Colon (tissue), 2 donors: Measurements from ENCODE around the gene PPP1R18.
"Not testable (repeated sequence)": the region's sequence is repeated elsewhere in the genome, so short reads cannot be mapped to it uniquely, and the experiment has no call there.

Experiments used
- FAIRE-seq: peaks from 2 replicates; lab custom pipeline; 2012; peaks lifted over from hg19 to GRCh38; lab: Jason Lieb, UNC
- donor health status: control.
- donor health status: control.

PPP1R18 gene

DNA sequence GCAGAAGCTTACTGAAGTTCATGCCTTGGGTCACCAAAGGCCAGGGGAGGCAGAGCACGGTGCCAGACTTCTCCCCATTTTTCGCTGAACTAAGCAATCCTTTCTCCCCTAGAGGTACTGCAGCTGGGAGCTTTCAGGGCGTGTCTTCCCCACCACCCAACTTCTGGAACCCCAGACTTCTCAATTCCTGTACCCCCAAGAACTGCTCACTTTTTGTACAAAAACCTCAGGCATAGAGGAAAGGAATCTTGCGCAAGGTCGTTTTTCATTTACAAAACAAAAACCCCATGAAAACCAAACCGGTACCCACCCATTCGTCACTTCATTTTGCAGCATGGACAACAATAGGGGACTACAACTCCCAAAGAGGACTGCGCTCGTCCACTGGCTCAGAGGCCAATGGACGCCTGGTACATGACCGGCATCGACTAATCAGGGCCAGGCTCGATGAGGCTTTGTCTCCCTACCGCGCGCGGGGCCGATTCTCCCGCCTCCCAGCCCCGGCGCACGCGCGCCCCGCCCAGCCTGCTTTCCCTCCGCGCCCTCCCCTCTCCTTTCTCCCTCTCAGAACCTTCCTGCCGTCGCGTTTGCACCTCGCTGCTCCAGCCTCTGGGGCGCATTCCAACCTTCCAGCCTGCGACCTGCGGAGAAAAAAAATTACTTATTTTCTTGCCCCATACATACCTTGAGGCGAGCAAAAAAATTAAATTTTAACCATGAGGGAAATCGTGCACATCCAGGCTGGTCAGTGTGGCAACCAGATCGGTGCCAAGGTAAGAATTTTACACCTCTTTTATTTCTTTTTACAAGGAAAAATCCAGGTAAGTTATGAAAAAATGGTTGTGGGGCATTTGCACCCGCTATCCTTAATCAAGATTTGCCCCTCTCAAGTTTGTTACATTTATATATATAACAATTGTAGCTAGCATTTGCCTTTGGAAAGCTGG, 33.6 kb upstream of the PPP1R18 start, which contains the start of gene TUBB:
Gene TUBB, plus strand, starts transcription at position 562 of the 947 bp plus-strand sequence. Its CDS starts 155 bp downstream, at position 717.
- FAIRE-seq, result no peak

DNA sequence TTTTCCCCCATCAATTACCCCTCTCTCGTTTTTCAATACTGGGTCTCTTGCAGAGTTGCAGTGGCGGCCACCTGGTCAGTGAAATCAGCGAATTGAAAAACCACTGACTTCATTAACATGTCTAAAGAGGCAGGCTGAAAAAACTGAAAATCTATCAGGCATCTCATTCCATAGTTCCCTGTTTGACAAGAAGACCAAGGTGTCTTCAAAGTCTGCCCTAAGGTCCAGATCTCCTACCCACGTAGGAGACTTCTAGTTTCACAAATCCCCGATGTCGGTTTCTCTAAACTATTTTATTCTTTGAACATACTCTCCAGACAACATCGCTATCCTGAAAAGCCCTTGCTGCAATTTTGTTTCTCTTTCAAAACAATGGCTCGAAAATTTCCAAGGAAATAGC, 32.9 kb upstream of the PPP1R18 start:
- FAIRE-seq, result no peak

DNA sequence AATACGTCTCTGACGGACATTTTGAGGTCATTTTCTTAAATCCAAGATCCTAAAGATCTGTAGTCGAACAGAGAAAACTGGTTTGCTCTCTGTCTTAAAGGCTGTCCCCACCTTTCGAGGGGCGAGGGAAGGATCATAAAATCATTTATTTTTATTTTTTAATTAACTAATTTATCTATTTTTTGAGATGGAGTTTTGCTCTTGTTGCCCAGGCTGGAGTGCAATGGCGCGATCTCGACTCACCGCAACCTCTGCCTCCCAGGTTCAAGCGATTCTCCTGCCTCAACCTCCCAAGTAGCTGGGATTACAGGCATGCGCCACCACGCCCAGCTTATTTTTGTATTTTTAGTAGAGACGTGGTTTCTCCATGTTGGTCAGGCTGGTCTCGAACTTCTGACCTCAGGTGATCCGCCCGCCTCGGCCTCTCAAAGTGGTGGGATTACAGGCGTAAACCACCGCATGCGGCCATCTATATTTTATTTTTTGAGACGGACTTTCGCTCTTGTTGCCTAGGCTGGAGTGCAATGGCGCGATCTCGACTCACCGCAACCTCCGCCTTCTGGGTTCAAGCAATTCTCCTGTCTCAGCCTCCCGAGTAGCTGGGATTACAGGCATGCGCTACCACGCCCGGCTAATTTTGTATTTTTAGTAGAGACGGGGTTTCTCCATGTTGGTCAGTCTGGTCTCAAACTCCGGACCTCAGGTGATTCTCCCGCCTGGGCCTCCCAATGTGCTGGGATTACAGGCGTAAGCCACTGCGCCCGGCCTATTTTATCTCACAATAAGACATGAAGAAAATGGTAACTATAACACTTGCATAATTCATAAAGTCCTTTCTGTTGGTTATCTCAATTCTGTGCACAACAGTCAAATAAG, 31.6 kb upstream of the PPP1R18 start:
- not testable (repeated sequence) for FAIRE-seq

DNA sequence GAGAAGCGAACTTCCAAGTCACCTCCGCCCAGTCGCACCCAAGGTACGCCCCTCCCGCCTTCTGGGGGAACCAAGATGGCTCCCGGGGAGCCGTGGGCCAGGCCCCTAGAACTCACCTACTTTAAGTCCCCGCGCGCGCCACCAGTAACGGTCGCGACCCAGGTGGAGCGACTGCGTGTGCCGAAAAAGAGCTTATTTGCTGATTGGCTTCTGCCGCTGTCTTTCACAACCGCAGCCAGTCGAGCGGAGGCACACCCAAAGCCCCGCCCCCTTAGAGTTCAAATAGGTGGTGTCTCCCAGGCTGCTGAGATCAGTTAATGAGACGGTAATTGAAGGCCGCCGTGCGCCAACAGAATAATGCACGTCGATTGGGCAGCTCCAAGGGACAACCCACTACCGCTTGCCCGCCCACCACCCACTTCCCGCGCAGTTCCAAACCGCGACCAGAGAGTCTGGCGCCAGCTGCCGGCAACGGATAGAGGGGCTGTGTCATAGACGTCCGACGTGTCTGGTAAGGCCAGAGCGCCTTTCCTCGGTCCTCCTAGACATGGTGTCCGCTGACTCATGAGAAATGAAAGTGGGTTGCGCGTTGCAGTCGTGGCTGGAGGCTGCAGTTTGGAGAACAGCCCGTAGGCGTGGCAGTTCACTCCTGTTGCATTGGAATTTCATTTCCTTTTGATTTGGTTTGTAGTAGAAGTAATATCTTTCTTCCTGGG, 30.8 kb upstream of the PPP1R18 start, which contains the start of gene MDC1:
Gene MDC1, minus strand, starts transcription at position 153 of the 716 bp plus-strand sequence. CDS start 2,106 bp downstream, outside the sequence.
- peak; percentile 65 for FAIRE-seq

DNA sequence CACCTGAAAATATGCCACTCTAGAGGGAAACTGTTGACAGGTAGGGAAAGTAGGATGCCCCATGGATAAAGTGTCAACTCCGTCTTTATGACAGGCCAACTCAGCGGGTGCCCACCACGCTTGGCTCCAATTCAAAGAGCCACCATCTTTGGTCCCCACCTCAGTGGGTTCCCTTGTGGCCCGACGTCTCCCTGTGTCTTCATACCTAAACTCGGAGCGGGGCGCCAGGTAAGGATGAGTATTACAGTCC, 30.4 kb upstream of the PPP1R18 start:
- no peak for FAIRE-seq

DNA sequence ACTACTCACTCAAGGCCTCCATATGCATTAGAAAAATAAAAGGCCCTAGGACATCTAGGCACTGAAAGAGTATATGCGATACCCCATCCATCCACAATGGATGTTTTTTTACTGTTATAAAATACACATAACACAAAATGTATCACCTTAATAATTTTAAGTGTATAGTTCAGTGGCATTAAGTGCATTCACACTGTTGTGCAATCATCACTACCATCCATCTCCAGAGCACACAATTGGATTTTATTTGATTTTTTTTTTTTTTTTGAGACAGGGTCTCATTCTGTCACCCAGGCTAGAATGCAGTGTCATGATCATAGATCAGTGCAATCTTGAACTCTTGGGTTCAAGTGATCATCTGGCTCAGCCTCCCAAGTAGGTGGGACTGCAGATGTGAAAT, 27.8 kb upstream of the PPP1R18 start:
- no peak for FAIRE-seq

DNA sequence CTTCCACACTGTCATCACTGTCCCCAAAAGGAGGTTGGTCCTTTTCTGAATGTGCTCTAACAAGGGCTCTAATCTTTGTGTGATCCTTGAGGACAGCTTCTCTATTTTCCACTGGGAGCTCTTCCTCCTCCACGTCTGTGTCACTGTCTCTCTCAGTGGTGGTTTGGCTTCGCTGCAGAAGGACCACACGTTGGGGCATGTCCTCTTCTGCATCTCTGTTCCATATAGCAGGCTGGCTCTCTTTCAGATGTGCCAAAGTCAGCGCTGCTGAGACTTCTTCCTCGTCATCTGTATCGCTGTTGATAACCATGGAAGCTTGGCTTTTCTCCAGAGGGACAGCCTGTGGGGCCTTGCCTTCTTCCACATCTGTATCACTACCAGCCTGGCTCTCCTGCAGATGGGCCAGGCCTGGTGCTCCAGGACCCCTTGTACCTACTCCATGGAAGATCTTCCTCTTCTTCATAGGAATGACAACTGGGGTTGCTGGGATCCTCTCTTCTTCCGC, 26.0 kb upstream of the PPP1R18 start:
- FAIRE-seq, result no peak

DNA sequence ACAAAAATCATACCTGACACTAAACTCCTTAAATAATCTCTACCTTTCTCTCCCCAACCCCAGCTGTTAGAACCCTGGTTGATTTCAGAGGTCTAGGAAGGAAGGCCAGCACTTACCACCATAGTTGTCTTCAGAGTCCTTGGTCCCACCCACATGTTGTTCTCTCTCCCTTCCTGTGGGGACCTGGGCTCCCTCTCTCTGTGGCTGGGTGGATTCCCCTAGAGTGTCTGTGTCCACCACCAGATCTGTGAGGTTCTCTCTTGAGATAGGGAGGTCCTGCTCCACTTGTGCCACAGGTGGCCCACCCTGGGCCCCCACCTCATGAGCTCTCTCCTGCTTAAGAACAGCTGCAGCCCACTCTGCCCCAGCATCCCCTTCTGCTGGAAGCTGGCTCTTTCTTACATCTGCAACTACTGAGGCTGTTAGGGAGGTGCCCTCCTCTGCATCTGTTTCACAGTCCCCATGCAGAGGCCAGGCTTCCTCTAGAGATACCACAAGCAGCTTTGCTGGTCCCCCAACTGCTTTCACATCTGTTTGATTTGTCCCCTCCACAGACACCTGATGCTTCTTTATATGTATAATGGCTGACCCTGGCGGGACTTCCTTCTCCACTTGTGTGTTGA, 25.4 kb upstream of the PPP1R18 start:
- FAIRE-seq, result no peak

DNA sequence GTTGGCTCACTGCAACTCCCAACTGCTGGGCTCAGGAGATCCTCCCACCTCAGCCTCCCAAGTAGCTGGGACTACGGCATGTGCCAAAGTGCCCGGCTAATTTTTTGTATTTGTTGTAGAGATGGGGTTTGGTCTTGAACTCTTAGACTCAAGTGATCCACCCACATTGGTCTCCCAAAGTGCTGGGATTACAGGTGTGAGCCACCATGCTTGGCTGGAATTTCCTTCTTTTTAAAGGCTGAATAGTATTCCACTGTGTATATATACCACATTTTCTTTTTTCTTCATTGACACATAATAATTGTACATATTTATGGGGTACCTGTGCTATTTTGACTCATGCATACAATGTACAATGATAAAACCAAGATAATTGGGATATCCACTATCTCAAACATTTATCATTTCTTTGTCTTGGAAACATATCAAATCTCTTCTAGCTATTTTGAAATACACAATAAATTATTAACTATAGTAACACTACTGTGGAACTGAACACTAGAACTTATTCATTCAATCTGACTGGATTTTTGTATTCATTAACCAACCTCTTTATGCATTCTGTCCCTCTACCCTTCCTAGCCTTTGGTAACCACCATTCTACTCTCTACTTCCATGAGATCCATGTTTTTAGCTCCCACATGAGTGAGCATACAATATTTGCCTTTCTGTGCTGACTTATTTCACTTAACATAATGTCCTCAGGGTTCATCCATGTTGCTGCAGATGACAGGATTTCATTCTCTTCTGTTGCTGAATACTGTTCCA, 22.8 kb upstream of the PPP1R18 start:
- no peak for FAIRE-seq

DNA sequence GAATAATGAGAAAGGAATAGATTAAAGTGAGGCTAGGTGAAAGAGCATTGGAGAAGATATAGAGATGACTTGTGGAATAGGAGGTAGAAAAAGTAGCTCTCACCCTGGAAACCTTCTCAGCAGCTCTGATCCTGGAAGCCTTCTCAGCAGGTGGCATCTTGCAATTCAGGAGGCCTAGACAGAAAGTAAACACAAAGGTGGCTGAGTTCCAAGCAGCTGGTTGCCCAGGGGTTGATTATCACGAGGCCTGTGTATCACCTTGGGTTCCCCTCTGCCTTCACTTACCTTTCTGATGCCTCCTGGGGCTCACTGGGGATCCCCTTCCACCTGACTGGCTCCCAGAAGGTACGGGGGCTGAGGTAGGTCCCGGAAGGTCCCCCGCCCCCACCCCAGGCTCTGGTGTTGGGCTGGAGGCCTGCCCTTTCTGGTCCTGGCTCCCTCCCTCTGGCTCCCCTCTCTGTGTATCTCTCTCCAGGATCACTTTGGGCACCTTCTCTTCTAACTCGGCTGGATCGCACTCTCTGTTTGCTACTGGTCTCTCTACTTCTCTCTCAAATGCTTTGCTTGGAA, 20.9 kb upstream of the PPP1R18 start:
- FAIRE-seq, result no peak

DNA sequence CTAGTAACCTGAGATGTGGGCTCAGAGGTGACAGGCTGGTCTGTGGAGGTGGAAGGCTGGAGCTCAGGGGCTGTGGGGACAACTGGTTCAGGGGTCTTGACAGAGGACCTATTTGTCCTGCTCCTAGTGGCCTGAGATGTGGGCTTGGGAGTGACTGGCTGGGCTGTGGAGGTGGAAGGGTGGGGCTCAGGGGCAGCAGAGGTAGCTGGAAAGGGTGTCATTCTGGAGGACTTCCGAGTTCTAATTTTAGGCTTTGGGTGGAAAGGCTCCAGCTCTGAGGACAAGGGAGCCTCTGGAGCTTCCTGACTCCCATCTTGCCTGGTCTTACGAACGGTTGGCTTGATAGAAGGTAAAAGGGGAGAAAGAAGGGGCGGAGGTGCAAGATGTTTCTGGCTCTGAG, 19.2 kb upstream of the PPP1R18 start:
- no peak for FAIRE-seq

DNA sequence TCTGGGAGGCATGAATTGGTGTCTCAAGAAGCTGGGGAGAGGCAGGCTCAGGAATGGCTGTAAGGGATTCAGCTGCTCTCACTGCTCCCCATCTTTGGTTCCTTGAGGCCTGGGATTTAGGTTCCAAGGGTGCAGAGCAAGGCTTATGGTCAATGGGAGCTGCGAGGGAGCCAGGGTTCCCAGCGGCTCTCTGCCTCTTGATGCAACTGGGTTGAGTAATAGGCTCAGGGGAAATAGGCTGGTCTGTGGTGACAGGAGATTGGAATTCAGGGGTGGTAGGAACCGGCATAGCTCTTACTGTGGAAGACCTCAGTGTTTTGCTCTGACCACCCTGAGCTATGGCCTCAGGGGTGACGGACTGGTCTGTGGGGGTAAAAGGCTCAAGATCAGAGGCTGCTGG, 17.4 kb upstream of the PPP1R18 start:
- no peak for FAIRE-seq

DNA sequence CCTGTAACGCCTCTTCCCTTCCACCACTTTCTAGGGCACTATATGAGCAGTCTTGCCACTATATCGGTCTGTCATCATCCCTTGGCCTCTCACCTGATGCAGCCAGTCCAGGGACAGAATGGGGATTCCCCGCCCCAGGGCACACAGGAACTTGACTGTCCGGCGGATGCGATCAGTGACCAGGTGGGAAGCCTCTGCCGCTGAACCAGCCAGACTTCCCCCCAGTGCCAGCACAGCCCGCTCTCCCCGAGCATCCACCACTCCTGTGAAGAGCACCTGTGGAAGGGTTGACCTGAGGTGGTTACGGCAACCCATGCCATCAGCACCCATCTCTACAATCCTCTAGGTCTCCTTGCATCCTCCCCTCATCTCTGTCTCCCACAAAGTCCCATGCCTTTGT, 16.6 kb upstream of the PPP1R18 start:
- no peak for FAIRE-seq

DNA sequence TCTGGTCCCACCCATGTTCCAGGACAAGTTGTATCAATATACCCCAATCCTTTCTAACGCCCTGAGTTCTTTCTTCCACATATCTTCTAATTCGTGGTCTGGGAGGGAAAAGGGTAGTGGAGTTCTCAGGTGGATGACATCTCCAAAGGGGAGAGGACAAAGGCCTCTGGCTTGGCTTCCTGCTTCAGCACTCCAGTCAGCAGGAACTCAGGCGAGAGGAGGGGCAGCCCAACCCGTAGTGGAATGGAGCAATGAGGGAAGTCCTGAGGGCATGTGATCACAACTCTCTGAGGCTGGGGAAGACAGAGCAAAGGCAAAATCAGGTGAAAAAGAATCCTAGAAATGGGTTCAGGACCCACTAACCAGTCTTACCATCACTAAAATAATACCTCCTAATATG, 13.9 kb upstream of the PPP1R18 start:
- no peak for FAIRE-seq

DNA sequence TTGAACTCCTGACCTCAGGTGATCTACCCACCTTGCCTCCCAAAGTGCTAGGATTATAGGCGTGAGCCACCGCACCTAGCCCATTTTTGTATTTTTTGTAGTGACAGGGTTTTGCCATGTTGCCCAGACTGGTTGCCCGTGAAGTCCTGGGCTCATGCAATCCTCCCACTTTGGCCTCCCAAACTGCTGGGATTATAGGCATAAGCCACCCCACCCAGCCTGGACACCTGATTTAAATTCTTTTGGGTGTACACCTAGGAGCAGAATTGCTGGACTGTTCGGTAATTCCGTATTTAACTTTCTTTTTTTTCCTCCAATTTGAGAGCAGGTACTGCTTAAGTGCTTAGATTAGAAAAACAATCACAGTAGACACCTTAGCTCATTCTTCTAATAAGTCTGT, 10.0 kb upstream of the PPP1R18 start:
- FAIRE-seq, result no peak

DNA sequence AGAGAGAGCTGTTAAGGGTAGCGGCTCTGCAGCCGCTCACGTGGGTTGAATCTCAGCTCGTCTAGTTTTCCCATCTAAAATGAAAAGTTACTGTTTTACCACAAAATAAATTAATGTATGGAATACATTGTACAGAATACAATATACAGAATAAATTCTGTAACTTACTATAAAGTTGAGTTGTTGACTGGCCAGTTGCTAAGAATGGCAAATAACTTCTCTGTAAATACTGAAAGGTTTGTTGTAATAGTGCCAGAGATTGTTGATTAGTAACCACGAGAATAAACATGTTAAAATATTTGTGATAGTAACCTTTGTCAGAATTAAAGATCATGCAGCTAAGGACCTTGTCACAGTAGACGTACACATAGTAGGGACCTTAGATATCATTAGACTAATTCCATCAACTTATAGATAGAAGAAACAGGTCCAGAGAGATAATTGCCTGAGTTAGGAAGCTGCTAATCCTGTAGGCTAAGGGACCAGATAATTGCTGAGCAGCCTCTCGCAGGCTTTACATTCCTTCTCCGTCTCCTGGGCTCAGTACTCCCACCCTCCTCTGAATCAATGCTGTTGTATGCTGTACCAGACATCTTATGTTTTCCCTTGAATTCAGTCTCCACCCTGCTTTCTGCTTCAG, 4.9 kb upstream of the PPP1R18 start:
- FAIRE-seq, result no peak

DNA sequence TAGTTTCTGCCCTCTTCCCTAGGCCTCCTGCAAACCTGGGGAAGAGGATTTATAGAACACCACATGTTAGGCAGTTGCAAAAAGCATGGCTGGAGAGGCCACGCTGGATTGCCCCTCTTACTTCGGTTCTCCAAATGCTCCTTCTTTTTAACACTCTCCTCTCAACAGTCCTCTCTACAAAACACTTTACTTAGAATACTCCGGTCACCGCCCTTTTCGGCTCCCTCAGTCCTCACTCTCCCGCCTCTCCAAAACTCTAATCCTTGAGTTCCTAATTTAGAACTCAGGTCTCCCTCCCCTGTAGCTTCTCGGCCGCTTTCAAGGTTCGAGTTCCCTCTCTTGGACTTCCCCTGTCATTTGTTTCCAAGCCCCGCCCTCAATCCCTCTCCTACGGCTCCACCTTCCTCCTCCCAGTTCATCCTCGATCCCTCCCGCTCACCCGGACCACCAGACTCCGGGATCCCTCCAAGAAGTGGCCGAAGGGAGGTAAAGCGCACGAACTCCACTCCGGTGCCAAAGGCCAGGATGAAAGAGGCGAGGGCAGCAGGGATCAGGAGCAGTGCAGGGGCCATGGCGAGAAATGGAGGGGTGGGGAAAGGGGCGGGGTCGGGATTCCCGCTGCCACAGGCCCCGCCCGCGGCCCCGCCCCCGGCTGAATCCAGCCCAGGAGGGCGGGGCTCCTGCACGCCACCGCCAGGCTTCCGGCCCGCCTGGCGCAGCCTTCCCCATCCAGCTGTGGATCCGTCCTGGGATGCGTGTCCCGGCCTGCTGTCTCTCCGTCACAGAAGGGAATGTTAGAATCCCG, 4.2 kb upstream of the PPP1R18 start, which contains the start of gene NRM:
Gene NRM, minus strand, starts transcription at position 582 of the 805 bp plus-strand sequence. Its CDS starts 10 bp downstream, at position 572.
- no peak for FAIRE-seq

DNA sequence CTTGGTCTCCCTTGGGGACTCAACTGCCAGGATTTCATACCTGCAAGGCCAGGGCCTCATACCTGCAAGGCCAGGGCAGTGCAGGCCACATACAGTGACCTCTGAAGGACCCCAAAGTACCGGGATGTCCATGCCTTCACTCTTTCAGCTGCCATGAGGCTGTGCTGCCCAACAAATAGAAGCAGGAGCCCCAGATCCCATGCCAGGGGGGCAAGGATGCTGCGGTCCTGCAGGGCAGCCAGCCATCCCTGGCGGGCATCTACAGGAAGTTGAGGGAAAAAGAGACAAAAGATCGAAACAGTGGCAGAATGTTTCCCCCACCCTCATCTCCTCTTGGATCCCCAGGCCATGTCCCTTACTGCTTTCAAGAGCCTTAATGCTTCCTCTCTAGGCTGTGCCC, 3.5 kb upstream of the PPP1R18 start:
- FAIRE-seq, result no peak
